ENCODE measurements around the gene ZBTB7A. TPM values are rescaled to one million over a fixed set of nuclear protein-coding genes. Genes with fewer than 3 reads are reported as not detected.

ZBTB7A gene
- total RNA-seq, 1 donor from 2014 or later = 54.2 TPM

DNA sequence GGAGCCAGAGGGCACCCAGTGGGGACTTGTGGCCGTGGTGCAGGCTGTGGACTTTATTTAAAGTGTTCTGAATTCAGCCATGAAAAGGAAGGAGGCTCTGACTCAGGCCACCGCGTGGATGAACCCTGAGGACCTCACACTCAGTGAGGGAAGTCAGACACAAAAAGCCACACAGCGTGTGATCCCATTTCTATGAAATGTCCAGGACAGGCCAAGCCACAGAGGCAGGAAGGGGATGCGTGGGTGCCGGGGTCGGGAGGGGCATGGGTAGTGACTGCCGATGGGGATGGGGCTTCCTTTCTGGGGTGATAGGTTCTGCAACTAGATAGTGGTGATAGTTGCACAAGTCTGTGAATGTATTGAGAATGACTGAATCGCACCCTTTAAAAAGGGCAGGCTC lies 8.7 kb upstream of the ZBTB7A start:
- intact Hi-C loops (cut with DNase I) = no loop called here
- no peak for DNase-seq (ENCODE audit: low spot score)
- no peak for ATAC-seq

DNA sequence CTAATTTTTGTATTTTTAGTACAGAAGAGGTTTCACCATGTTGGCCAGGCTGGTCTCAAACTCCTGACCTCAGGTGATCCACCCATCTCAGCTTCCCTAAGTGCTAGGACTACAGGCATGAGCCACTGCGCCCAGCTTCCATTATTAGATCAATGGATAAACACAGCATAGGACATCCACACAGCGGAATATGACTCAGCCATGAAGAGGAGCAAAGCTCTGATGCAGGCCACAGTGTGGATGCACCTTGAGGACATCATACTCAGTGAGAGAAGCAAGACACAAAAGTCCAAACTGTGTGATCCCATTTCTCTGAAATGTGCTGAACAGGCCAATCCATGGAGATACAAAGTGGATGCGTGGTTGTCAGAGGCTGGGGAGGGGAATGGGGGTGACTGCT lies 4.9 kb upstream of the ZBTB7A start:
- no peak for DNase-seq (ENCODE audit: low spot score)
- ATAC-seq = no peak
- intact Hi-C loops (cut with DNase I) = no loop called here

DNA sequence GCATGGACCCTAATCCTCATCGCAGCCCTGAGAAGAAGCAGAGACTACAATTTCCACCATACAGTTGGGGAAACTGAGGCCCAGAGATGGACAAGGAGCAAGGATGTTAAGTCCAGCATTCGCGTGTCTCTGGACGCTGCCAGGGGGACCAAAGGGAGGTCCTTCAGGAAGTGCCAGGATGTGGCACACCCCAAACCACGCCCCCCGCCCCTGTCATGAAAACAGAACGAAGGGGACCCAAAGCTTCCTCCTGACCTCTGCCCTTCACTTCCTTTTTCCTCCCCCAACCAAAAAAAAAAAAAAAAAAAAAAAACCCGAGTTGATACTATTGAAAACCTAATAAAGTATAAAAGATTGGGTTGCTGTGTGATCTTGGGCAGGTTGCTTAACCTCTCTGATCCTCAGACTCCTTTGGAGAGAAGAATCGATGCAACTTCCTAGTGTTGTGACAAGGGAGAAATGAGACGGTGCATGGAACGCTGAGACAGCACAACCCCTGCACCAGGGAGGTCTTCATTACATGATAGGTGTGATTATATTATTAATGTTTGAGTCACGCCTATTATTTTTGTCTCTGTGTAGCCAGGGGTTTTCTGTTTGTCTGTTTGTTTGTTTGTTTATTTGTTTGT lies 2.7 kb upstream of the ZBTB7A start:
- DNase-seq (ENCODE audit: low spot score) = no peak
- intact Hi-C loops (cut with DNase I) = no loop called here
- no peak for ATAC-seq

DNA sequence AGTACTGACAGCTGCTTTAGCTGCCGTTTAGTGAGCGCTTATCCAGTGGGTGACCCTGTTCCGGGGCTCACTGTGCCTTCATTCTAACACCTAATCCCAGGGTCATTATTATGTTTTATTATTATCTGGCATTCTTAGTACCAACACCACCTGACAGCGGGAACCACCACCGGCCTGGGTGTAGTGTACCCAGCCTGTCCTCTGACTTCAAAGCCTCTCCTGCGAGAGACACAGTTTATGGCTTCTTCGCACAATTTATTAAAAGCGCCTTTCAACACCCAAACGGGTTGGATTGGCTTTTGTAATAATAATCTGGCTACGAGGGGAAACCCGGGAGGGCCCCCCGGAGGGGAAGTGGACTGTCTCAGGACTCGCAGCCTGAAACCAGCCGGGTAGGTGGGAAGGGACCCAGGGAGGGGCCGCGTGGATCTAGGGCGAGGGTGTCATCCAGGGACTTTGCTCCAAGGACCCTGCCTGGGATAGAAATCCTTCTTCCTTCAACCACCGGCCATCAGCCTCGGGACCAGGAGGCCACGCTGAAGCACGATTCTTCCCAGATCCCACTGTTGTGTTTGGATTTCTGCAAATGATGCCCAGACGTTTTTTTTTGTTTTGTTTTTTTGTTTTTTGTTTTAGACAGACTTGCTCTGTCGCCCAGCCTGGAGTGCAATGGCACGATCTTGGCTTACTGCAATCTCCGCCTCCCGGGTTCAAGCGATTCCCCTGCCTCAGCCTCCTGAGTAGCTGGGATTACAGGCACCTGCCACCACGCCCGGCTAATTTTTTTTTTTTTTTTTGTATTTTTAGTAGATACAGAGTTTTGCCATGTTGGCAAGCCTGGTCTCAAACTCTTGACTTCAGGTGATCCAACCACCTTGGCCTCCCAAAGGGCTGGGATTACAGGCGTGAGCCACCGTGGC lies 1.6 kb upstream of the ZBTB7A start:
- DNase-seq (ENCODE audit: low spot score) (no peak), ATAC-seq (no peak)
- intact Hi-C loops (cut with DNase I) = no loop called here

DNA sequence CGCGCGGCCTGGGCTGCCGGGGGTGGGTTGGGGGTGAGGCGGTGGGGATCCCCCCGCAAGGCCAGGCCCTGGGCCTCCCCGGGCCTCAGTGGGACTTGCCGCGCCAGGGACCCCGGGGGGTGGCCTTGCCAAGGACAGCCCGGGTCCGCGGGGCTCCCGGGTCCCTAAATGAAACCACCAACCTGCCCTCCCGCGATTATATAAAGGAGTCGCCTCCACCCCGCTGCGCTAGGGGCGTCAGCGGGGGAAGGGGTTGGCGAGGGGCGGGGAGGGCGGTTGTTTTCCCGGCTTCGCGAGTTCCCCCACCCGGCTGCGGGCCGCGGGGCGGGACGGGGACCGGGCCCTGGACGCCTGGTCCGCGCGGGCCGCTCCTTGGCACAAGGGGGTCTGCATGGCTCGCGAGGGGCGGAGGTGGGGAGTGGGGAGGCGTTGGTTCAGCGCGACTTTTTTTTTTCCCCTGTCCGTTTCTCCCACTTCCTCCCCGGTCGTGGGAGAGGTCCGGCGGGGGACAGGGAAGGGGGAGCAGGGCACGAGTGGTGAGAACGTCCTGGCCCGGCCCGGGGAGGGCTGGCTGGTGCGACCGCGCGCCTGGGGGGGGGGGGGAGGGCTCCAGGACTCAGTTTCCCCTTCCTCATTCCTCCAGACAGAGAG lies 822 bp upstream of the ZBTB7A start:
- ATAC-seq (no peak), DNase-seq (ENCODE audit: low spot score) (no peak)
- intact Hi-C loops (cut with DNase I) = no loop called here

DNA sequence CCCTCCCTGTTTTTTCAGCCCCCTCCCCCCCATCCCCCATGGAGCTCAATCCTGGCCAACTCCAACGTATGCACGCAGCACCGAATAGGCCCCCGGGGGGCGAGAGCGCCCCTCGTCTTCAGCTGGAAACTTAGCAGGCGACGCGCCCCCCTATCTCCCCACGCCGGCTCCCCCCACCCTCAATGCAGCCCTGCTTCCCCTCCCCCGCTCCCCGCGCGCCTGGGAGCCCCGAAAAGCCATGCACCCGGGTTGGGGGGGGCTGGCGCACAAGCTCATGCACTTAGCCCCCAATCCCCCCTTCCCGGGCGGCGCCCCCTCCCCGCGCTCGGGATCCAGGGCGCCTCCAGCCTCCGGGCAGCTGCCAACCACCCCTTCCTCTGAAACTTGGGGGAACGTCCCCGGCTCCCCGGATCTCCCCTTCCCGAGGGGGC lies 508 bp downstream of the ZBTB7A start:
- intact Hi-C loops (cut with DNase I) = no loop called here
- ATAC-seq = peak; percentile 2
- DNase-seq (ENCODE audit: low spot score) = peak; percentile 88

DNA sequence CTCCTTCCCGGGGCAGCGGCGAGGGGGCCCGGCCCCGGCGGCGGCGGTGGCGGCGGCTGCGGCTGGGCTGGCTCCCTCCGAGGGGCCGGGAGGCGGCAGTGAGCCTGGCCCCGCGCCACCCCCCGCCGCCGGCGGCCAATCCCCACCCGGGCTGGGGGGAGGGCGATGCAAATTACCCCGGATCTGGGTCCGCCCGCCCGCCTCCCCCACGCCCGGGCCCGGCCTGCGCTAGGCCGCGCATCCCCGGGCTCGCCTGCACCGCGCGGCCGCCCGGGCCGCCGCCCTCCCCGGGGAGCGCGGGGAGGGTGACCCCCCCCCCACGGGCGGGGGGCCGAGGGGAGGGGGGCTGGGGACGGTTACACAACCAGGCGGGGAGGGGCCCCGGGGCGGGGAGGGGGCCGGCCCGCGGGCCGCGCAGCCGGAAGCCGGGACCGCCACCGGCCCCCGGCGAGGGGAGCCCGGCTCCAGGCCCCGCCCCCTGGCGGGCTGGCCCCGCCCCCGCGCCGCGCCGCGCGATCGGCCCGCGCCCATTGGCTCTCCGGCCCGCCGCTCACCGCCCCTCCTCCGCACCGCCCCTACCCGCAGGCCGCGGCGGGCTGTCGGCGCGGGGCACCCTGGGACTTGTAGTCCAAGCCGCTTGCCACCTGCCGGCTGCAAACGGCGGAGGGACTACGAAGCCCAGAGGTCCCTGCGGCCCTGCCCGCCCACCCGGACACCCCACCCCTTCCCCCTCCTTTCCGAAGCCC lies 1.1 kb downstream of the ZBTB7A start:
- intact Hi-C loops (cut with DNase I) = no loop called here
- ATAC-seq = peak; percentile 88

DNA sequence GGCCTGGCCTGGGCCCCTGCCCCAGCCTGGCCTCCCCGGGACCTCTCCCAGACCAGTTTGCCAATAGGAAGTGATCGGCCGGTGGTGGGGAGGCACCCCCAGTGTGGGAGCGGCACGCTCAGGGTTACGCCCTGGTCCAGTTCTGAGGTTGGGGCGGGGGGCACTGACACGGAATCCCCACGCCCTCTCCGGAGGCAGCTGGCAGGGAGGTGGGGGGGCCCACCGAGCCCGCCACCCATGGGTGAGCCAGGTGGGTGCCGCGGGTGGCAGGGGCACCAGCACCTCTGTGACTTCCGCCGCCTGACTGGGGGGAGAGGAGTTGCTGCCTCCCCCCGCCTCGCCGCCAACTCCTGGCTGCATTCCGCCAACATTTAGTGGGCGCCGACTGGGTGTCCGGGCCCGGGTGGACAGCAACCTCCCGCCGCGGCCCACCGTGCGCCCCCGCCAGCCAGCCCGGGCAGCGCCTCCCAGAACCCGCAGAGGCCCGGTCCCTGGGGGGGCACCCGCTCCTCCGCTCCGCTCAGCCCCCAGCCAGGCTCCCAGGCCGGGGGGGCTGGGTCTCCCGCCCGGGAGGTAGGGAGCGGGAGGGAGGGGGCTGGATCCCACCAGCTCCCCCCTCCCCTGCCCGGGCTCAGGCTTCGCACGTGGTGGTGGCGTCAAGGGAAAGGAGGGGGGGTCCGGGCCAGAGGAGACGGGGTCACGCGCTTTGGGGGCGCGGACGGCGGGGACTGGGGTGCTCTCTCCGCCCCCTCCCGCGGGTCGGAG lies 2.0 kb downstream of the ZBTB7A start:
- intact Hi-C loops (cut with DNase I) = no loop called here
- DNase-seq (ENCODE audit: low spot score) = peak; percentile 87
- peak; percentile 1 for ATAC-seq

More for the DNA sequence above, 1.1 kb downstream of the ZBTB7A start:
- peak; percentile 97 for DNase-seq (ENCODE audit: low spot score)

DNA sequence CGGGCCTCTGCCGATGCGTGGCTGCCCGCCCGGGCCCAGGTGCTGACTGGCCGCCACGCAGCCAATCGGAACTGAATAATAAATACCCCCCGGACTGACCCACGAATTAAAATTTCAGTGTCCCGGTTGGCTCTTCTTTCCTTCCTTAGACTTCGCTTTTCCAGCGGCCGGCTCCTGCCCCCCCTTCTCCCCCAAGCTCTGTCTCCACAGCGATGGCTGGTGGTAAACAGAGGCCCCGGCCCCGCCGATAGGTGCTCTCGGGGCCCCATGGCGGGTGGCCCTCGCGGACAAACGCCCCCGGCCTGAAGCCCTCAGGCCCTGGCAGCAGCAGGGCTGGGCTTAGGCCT lies 2.6 kb downstream of the ZBTB7A start:
- DNase-seq (ENCODE audit: low spot score) = no peak
- peak; percentile 1 for ATAC-seq
- intact Hi-C loops (cut with DNase I) = no loop called here

DNA sequence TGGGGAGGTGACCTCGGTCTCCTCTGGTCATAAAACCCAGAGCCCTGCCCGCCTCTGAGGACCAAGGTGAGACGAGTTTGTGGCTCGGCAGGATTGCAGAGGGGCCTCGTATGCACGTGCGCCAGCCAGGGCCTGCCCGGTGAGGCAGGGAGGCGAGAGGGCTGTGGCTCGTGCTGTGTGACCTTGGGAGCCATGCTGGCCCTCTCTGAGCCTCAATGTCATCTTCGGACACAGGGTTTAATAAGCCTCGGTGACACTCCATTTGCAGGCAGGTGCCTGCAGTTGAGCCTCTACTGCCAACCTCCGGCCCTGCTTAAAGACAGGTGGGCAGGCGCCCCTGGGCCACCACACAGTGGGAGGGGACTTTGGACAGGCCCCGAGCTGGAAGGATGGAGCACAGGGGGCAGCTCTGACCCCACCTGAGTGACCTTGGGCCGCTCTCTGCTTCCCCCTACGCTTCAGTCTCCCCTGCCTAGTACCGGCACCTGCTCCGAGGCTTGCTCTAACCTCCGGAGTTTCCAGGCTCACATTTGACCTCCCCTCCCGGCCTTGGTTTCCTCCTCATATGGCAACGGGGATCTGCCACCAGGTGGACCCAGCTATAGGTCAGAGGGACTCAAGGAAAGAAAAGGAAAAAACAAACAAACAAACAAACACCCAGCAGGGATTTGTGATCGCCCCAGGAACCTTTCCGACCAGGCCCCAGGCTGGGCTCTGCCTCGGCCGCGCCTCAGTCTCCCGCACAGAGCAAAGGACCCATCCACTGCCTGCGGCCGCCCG lies 3.1 kb downstream of the ZBTB7A start:
- intact Hi-C loops (cut with DNase I) = no loop called here
- ATAC-seq (no peak), DNase-seq (ENCODE audit: low spot score) (no peak)

DNA sequence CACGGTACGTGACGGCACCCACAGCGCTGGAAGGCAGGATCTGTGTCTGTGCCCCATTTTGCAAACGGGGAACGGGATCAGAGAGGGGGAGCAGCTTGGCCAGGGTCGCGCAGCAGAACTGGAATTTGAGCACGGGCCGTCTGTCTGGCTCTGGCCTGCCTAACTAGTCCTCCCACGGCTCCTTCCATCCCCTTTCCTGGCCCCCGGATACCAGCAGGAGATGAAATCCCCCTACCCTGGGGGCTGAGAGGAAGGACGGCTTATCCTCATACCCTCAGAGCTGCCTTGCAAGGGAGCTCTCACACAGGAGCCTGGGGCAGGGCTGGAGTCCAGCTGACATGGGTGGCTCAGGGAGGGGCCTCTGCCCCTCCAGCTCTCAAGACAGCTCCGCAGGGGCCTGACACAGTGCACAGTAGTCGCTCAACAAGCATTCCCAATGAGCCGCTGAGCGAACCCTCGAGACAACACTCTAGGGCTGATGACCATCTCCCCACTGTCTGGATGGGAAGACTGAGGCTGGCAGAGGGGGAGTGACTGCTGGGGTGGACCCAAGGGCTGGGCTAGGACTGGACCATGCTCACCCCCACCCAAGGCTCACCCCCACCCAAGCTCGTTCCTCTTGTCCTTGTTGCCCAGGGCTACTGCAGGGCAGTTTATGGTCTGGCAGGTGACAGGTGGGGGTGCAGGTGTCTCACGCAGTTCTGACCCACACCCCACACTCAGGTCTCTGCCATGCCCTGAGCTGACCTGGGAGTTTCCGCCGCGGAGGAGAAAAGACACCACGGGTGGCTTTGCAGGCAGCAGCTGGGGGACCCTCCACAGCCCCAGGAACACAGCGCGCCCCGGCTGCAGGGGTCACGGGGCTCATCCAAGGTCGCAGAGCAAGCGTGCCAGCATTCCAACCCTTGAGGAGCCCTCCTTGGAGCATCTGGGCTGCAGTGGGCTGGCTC lies 4.0 kb downstream of the ZBTB7A start:
- intact Hi-C loops (cut with DNase I) = no loop called here
- no peak for DNase-seq (ENCODE audit: low spot score)
- ATAC-seq = no peak

DNA sequence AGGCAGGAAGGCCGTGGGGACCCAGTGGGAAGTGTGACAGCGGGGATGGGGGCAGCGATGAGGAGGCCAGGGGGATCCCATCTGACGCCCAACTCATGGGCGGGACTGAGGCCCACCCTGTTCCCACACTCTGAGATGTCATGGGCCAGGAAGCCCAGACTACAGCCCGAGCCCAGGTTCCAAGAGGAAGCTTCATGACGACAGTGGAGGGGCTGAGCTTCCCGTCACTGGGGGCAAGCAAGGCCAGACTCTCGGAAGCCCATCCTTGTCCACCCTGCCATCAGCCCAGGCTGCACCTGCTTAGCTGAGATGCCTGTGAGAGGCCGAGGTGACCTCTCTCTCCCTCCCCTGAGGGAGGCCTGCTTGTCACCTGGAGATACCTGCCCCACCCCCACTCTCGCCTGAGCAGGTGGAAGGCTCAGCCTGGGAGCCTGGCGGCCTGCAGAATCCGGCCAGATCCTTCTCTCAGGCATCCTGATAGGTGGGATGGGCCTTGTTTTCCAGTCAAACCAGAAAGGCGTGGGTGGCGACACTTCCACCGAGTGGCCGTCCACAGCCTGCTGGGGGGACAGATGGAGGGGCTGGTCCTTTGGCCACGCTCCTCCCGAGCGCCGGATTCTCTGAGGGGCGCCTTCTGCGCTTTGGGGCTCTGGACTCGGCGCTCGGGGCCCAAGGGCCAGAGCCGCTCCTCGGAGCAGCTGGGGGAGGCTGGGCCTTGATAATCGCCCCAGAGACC lies 4.8 kb downstream of the ZBTB7A start:
- ATAC-seq = no peak
- intact Hi-C loops (cut with DNase I) = no loop called here

DNA sequence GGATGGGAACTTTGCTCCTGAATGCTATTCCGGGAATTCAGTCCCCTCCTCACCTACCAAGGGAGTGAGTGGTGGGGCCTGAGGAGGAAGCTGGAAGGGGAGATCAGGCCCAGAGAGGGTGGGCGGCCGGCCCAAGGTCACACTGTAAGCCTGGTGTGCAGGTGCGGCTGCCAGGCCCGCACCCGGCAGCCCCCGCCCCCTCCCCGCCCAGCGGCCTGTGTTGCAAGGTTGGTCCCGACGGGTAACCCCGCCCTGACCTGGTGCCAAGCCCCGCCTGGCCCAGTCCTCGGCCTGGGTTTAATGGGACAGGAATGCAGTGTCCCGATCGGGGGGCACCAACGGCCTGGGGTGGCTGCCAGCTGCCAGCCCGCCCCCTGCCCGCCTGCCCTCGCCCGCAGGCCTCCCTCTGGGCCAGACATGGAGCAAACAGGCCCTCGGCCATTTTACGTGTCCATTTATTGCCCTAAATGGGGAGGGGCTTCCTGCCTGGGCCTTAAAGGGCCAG lies 5.5 kb downstream of the ZBTB7A start:
- intact Hi-C loops (cut with DNase I) = no loop called here
- ATAC-seq (peak; percentile 16), DNase-seq (ENCODE audit: low spot score) (peak; percentile 86)

More for the DNA sequence above, 4.8 kb downstream of the ZBTB7A start:
- no peak for DNase-seq (ENCODE audit: low spot score)

DNA sequence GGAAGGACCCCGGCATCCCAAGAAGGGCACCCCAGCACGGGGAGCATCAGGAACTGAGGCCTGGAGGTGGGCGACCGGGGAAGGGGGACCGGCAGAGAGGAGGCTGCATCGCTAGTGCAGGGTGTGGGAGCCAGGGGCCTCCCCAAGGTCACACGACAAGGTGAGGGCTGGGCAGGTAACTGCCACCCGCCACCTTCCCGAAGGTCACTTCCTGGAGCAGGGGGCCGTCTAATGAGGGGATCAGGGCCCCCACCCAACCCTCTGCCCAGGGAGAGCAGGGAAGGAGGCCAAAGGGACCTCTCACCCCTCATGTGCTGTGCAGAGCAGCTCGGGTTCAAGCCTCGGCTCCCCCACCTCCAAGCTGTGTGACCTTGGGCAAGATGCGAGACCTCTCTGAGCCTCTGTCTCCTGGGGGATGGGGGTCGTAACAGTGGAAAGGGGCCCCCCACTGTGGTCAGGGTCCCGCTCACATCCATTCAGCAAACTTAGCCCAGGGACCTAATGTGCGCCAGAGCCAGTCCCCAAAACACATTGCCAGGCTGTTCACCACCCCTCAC lies 6.0 kb downstream of the ZBTB7A start:
- ATAC-seq (no peak), DNase-seq (ENCODE audit: low spot score) (no peak)
- intact Hi-C loops (cut with DNase I) = no loop called here

DNA sequence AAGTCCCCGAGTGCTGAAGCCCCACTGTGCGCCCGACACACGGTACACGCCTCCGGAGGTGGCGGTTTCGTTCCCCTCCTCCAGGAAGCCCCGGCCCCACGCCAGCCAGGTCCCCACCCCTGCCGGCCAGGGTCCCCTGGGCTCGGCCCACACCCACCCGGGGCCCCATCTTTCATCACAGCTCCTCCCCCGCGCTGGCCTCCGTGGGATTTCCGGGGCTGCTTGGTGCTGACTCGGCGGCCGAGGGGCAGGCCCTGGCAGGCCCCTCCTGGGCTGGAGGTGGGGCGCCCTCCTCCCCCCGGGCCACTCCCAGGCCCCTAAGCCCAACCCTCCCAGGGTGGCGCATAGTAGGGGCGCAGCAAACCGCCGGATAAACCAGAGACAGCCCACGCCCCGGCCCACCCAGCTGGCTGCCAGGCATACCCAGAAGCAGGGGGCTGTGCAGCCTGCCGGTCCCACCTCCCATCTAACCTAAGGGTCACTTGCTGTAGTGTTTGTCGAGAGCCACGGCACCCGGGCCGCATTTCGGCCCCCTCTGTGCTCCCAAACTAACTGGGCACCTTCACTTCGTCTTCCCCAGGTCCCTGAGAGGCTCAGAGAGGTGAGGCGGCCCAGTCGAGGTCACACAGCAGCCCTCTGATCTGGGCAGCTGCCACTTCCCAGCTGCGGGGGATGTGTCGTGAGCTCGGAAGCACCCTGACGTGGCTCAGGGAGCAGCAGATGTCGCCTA lies 6.6 kb downstream of the ZBTB7A start:
- DNase-seq (ENCODE audit: low spot score) (peak; percentile 85), ATAC-seq (peak; percentile 35)
- intact Hi-C loops (cut with DNase I) = no loop called here

Data from sciatic nerve (tissue), 2 donors.